Ishikawa (cell line): ENCODE data around the gene SC5D.

ENCODE experiments used
- CEBPB ChIP-seq: IDR thresholded peaks from 2 replicates; pipeline ENCODE4 v1.6.1; 2012
- CREB1 ChIP-seq: IDR thresholded peaks from 2 replicates; pipeline ENCODE4 v1.6.1; 2012; ENCODE audit warnings: low read depth
- EGR1 ChIP-seq: IDR thresholded peaks from 2 replicates; pipeline ENCODE4 v1.6.1; 2012
- EP300 ChIP-seq: IDR thresholded peaks from 2 replicates; pipeline ENCODE4 v1.6.1; 2012; ENCODE audit warnings: borderline replicate concordance
- FOXM1 ChIP-seq: IDR thresholded peaks from 2 replicates; pipeline ENCODE4 v1.6.1; 2012; ENCODE audit warnings: low read depth, borderline replicate concordance
- NFIC ChIP-seq: IDR thresholded peaks from 2 replicates; pipeline ENCODE4 v1.6.1; 2012
- RAD21 ChIP-seq: IDR thresholded peaks from 2 replicates; pipeline ENCODE4 v1.6.1; 2012; ENCODE audit warnings: low read depth
- TAF1 ChIP-seq: IDR thresholded peaks from 2 replicates; pipeline ENCODE4 v1.6.1; 2012; ENCODE audit warnings: low read depth, mild to moderate bottlenecking
- TEAD4 ChIP-seq: IDR thresholded peaks from 2 replicates; pipeline ENCODE4 v1.6.1; 2012
- YY1 ChIP-seq: IDR thresholded peaks from 2 replicates; pipeline ENCODE4 v1.6.1; 2012; ENCODE audit warnings: low read depth
- ZBTB7A ChIP-seq: IDR thresholded peaks from 2 replicates; pipeline ENCODE4 v1.6.1; 2012; ENCODE audit warnings: low read depth
- TF ChIP-seq, protein P1 (sequence below): IDR thresholded peaks from 2 replicates; pipeline ENCODE4 v1.6.1; 2012; ENCODE audit warnings: low read depth, mild to moderate bottlenecking
- TF ChIP-seq, protein P2 (sequence below): IDR thresholded peaks from 2 replicates; pipeline ENCODE4 v1.6.1; 2012

DNA sequence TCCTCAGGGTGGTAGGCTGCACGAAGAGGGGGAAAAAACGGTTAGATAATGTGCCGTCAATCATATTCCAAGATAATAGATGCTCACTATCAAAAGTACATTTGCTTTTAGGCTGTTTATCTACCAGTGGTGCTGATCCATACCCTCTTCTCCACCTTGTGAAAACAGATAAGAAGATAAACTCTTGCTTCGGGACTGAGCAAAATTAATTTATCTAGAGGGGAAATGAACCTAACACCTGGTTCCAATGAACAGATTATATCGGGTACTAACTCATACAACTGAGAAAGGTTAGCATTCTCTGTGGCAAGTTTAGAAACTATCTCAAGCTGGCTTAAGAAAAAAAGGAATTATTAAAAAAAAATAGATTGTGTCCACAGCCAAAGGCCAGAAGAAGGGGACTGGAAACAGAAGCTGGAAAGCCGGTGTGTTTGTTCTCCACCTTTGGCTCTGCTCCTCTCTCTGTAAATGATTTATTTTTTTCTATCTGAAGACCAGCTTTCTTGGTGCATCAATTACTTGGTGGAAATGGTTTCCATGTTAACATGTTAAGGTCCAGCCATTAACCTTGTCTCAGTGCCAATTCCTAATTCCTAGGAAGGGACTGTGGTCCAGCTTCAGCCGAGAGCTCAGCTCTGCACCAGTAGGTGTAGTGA is 55.8 kb downstream of the SC5D start:
- no peak for TF ChIP-seq EP300
- no peak for TF ChIP-seq RAD21
- TF ChIP-seq, protein P1, sequence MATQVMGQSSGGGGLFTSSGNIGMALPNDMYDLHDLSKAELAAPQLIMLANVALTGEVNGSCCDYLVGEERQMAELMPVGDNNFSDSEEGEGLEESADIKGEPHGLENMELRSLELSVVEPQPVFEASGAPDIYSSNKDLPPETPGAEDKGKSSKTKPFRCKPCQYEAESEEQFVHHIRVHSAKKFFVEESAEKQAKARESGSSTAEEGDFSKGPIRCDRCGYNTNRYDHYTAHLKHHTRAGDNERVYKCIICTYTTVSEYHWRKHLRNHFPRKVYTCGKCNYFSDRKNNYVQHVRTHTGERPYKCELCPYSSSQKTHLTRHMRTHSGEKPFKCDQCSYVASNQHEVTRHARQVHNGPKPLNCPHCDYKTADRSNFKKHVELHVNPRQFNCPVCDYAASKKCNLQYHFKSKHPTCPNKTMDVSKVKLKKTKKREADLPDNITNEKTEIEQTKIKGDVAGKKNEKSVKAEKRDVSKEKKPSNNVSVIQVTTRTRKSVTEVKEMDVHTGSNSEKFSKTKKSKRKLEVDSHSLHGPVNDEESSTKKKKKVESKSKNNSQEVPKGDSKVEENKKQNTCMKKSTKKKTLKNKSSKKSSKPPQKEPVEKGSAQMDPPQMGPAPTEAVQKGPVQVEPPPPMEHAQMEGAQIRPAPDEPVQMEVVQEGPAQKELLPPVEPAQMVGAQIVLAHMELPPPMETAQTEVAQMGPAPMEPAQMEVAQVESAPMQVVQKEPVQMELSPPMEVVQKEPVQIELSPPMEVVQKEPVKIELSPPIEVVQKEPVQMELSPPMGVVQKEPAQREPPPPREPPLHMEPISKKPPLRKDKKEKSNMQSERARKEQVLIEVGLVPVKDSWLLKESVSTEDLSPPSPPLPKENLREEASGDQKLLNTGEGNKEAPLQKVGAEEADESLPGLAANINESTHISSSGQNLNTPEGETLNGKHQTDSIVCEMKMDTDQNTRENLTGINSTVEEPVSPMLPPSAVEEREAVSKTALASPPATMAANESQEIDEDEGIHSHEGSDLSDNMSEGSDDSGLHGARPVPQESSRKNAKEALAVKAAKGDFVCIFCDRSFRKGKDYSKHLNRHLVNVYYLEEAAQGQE, result no peak
- TF ChIP-seq YY1, result no peak
- TF ChIP-seq CEBPB, result no peak
- TF ChIP-seq ZBTB7A, result no peak
- TF ChIP-seq FOXM1, result no peak
- TF ChIP-seq EGR1, result no peak
- TF ChIP-seq, protein P2, sequence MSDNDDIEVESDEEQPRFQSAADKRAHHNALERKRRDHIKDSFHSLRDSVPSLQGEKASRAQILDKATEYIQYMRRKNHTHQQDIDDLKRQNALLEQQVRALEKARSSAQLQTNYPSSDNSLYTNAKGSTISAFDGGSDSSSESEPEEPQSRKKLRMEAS, result no peak
- TF ChIP-seq TAF1, result no peak
- no peak for TF ChIP-seq TEAD4
- no peak for TF ChIP-seq NFIC
- no peak for TF ChIP-seq CREB1
